HG03045 (cell line): ENCODE measurements around the gene EPS8.
"Not testable (repeated sequence)": the region's sequence is repeated elsewhere in the genome, so short reads cannot be mapped to it uniquely, and the experiment has no call there.

Experiments used
- ATAC-seq: cut with Tn5 transposase; IDR thresholded peaks from one replicate; pipeline ENCODE4 v1.9.1; 2021; ENCODE audit warnings: mild to moderate bottlenecking, moderate library complexity; ENCODE audit not compliant: unreplicated experiment

EPS8 gene

GRCh38 chr12:15650399-15651128 is 138.6 kb downstream of the EPS8 start:
- no peak for ATAC-seq

- no peak for ATAC-seq
Observed at GRCh38 chr12:15649347-15649746, 139.8 kb downstream of the EPS8 start.

- no peak for ATAC-seq
Observed at GRCh38 chr12:15648558-15648957, 140.6 kb downstream of the EPS8 start.

- no peak for ATAC-seq
Observed at GRCh38 chr12:15646581-15646980, 142.6 kb downstream of the EPS8 start.

GRCh38 chr12:15644700-15645099 is 144.5 kb downstream of the EPS8 start:
- no peak for ATAC-seq

GRCh38 chr12:15638231-15638630 is 151.0 kb downstream of the EPS8 start:
- no peak for ATAC-seq

- no peak for ATAC-seq
Observed at GRCh38 chr12:15636060-15636890, 152.9 kb downstream of the EPS8 start.

GRCh38 chr12:15634010-15634683 is 155.0 kb downstream of the EPS8 start:
- ATAC-seq = no peak

GRCh38 chr12:15633201-15633600 is 156.0 kb downstream of the EPS8 start:
- no peak for ATAC-seq

- ATAC-seq = no peak
Observed at GRCh38 chr12:15632708-15633107, 156.5 kb downstream of the EPS8 start.

GRCh38 chr12:15631007-15631715 is 158.0 kb downstream of the EPS8 start:
- no peak for ATAC-seq

- no peak for ATAC-seq
Observed at GRCh38 chr12:15629761-15630160, 159.4 kb downstream of the EPS8 start.

GRCh38 chr12:15629108-15629507 is 160.1 kb downstream of the EPS8 start:
- no peak for ATAC-seq

GRCh38 chr12:15627995-15628945 is 160.9 kb downstream of the EPS8 start:
- ATAC-seq = no peak

GRCh38 chr12:15625075-15625474 is 164.1 kb downstream of the EPS8 start:
- no peak for ATAC-seq

GRCh38 chr12:15620741-15621539 is 168.2 kb downstream of the EPS8 start:
- ATAC-seq = no peak

- ATAC-seq = not testable (repeated sequence)
Observed at GRCh38 chr12:15616495-15616894, 172.7 kb downstream of the EPS8 start.

GRCh38 chr12:15613981-15614380 is 175.2 kb downstream of the EPS8 start:
- no peak for ATAC-seq

- no peak for ATAC-seq
Observed at GRCh38 chr12:15608941-15609340, 180.2 kb downstream of the EPS8 start.
